HG02885 (cell line): ENCODE results near the gene FRAS1.
A peak's percentile ranks its signal among the peaks of the same experiment; 100 is the strongest.
"Not testable (repeated sequence)": the region's sequence is repeated elsewhere in the genome, so short reads cannot be mapped to it uniquely, and the experiment has no call there.

Experiments used
- ATAC-seq: cut with Tn5 transposase; IDR thresholded peaks from one replicate; pipeline ENCODE4 v1.9.1; 2021; ENCODE audit warnings: mild to moderate bottlenecking; ENCODE audit not compliant: unreplicated experiment, poor library complexity

FRAS1 gene

GRCh38 chr4:78478523-78478922 lies 421.4 kb downstream of the FRAS1 start:
- ATAC-seq: no peak

- ATAC-seq: no peak
Measured at GRCh38 chr4:78480286-78480685, 423.2 kb downstream of the FRAS1 start.

GRCh38 chr4:78481180-78481579 lies 424.1 kb downstream of the FRAS1 start:
- peak; percentile 48 for ATAC-seq

DNA sequence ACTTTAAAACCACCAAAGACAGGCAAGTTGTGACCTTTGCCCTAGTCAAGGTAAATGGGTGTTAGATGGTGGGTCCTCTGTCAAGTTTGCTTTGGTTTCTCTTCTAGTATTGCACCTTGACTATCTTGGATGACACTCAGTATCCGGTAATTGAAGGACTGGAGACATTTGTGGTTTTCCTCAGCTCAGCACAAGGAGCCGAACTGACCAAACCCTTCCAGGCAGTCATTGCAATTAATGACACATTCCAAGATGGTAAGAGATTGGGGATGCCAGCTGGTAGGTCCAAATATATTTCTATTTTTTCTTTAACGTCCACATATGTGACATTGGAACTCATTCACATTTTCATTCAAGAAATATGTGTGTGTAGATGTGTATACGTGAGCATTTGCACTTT lies 425.2 kb downstream of the FRAS1 start:
- ATAC-seq: no peak

DNA sequence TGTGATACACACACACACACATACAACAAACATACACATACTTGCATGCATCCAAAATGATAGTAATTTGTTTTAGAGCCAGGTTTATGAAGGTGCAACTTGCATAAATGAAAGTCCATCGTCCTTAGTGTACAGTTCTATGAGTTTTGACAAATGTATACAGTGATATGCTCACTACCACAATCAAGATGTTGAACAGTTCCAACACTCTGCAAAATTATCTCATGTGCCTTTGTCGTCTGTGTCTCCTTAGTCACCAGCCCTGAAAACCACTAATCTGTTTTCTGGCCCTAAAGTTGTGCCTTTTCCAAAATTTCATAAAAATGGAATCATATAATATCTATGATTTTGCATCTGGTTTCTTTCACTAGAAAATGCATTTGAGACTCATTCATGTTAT lies 426.7 kb downstream of the FRAS1 start:
- no peak for ATAC-seq

GRCh38 chr4:78484574-78484973 lies 427.5 kb downstream of the FRAS1 start:
- no peak for ATAC-seq

DNA sequence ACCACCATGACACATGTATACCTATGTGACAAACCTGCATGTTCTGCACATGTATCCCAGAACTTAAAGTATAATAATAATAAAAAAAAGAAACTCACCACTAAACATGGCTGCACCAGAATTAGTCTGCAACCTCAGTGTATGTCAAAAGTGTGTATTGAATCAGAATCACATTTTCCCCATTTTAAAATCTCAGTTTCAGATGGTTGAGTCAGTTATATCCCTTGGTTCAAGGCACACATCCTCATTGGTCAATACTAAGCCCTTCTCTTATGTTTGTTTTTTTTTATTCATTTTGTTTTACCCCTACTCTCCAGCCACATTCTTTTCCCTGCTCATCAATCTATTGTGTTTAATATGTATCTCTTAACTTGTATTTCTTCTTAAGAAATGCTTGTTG lies 436.6 kb downstream of the FRAS1 start:
- no peak for ATAC-seq

- ATAC-seq: no peak
Measured at GRCh38 chr4:78496021-78496643, 439.0 kb downstream of the FRAS1 start.

- not testable (repeated sequence) for ATAC-seq
Measured at GRCh38 chr4:78506260-78506659, 449.1 kb downstream of the FRAS1 start.

DNA sequence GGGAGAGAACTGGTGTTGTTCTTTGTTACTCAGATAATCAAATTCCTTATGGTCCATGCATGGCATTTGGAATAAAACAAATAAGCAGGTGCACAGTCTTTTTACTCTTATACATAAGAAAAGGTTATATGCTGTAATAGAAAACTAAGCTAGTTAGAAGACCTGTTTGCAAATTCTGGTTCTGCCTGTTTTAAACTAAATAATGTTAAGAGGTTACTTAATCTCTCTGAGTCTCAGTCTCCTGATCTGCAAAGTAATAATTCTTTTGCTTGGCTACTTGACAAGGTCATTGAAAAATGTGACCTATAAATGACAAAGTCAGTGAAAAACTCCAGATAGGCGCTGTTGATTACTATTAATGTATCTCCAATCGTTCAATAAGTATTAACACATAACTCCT lies 451.9 kb downstream of the FRAS1 start:
- ATAC-seq: no peak

- no peak for ATAC-seq
Measured at GRCh38 chr4:78510108-78510507, 453.0 kb downstream of the FRAS1 start.

DNA sequence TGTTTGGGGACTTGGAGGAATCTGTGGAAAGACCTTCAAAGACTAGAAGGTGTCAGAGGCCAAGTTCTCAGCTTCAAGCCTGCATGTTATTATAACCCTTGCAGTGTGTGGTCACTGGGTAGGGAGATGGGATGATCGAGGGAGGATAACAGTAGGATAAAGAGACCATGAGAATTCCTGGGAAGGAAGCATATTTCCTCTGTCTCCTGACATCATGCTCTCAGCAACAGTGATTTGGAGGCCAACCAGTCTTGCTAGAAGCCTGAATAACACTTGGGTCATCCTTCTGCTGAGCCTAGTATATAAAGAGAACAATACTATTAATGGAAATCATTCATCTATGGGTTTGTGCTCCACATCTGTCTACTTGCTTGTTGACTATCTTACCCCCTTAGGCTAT lies 453.6 kb downstream of the FRAS1 start:
- no peak for ATAC-seq

DNA sequence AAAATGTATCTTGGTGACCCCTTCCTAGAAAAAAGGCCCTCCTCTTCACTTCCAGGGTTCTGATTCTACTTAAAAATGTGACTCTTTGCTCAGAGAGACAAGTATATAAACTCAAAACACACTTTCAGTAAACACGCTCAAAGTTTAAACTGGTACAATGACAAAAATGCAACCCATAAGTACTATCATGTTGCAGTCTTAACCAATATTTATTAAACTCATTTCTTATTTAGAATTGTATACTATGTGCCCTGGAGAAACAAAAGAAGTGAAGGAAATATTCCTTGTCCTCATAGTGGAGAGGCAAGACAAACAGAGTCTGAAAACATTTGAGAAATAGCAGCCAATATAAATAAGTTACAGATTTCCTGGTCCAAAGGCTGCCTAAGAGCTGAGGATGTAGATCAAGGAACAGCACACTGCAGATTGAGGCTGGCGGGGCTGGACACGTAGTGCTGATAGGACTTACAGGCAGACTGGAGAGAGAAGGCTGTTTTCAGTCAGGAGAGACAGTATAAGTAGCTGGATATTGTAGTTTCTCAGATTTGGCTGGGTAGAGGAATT lies 455.3 kb downstream of the FRAS1 start:
- no peak for ATAC-seq

DNA sequence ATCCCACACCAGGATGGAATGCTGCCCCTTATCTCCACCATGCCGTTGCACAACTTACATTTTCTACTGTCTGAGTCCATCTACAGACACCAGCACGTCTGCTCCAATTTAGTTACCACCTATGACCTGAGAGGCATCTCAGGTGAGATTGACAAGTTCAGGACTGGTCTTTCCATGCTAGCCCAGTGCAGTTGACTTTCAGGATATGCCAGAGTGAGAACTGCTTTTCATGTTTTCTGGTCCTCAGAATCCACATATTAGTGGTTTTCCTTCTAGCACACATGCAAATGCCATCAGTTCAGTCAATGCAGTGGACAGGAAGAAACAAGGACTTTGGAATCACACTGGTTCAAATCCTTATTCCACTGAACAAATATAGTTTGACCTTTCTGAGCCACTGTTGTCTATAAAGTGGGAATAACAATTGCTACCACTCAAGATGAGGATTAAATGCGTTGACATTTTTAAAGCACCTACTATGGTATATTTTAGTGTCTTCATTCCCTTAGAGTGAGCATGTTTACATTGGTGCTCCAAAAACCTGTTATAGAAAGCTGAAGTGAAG lies 456.4 kb downstream of the FRAS1 start:
- ATAC-seq: no peak

- no peak for ATAC-seq
Measured at GRCh38 chr4:78517050-78517652, 460.0 kb downstream of the FRAS1 start.

- no peak for ATAC-seq
Measured at GRCh38 chr4:78518561-78518960, 461.4 kb downstream of the FRAS1 start.

- ATAC-seq: no peak
Measured at GRCh38 chr4:78519962-78520361, 462.8 kb downstream of the FRAS1 start.

DNA sequence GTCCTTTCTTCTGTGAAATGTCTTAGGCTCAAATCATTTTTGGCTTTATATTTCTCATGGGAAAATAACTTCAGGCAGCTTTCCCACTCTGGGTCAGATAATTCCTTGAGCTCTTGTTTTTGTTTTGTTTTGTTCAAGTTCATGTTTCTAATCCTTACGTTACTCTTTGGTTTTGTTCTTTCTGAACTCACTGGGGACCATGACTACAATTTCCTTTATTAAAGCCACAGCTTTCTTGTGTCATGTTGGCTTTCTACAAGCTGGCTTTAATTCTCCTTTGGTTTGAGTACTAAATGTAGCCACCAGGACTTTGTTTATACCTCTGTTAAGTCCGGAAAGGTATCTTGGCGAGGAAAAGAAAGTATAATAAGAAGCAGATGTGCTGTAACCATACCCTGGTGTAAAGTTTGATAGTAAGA lies 463.7 kb downstream of the FRAS1 start:
- no peak for ATAC-seq

GRCh38 chr4:78524009-78524408 lies 466.9 kb downstream of the FRAS1 start:
- no peak for ATAC-seq

DNA sequence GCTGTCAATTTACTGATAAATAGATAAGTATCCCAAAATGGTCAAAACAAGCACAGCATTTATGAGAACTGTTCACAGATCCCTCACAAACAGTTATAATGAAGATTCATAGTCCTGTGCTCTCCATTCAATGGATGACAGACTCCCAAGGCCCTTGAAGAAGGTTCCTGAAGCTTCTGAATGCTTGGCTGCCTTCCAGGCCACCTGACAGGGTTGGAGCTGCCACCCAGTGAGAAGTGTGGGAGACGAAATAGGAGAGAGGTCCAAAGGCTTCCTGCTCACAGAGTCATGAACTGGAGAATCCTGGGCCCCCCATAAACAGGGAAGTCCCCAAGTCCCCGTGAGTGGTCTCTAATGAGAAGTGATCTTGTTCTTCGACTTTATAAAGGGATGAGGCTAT lies 468.4 kb downstream of the FRAS1 start:
- ATAC-seq: no peak

- no peak for ATAC-seq
Measured at GRCh38 chr4:78527103-78527502, 470.0 kb downstream of the FRAS1 start.

DNA sequence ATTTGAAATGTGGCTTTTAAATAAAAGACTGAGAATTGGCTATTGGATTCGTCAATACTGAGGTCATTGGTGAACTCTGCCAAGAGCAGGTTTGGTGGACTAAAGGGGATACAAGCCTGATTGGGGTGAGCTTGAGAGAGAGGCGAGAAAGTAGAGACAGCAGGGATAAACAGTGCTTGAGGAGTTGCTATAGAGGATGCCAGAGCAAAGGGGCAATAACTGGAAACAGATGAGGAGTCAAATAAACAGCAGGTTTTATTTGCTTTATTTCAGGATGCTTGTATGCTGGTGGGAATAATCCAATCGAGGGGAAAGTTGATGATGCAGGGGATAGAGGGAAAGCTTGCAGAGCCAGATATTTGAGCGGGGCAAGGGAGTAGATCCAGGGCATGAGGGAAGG lies 470.4 kb downstream of the FRAS1 start:
- ATAC-seq: no peak
